ELF-1 (cell line): ENCODE data around the gene COMMD7.
"Not testable (repeated sequence)": the region's sequence is repeated elsewhere in the genome, so short reads cannot be mapped to it uniquely, and the experiment has no call there.

Experiments used
- DNase-seq: peaks from one replicate; pipeline ENCODE4 v3.0.0-alpha.2; 2016; ENCODE audit warnings: low read depth, low spot score

Gene COMMD7

GRCh38 chr20:32765230-32765875 is 22.1 kb upstream of the COMMD7 start:
- not testable (repeated sequence) for DNase-seq

GRCh38 chr20:32764005-32764960 is 21.0 kb upstream of the COMMD7 start:
- peak; percentile 91 for DNase-seq

- DNase-seq, result peak; percentile 53
These were observed 20.1 kb upstream of the COMMD7 start for GRCh38 chr20:32763202-32764004.

- peak; percentile 35 for DNase-seq
These were observed 19.5 kb upstream of the COMMD7 start for GRCh38 chr20:32762754-32763201.

GRCh38 chr20:32761831-32762753 is 18.8 kb upstream of the COMMD7 start, which contains the start of gene DNMT3B:
Gene DNMT3B, plus strand, starts transcription at chr20:32762385. Its CDS starts 17,939 bp downstream, at chr20:32780324.
- peak; percentile 93 for DNase-seq

GRCh38 chr20:32761417-32761830 is 18.2 kb upstream of the COMMD7 start:
- no peak for DNase-seq

GRCh38 chr20:32756156-32756555 is 12.9 kb upstream of the COMMD7 start:
- no peak for DNase-seq

GRCh38 chr20:32753731-32754130 is 10.5 kb upstream of the COMMD7 start:
- no peak for DNase-seq

GRCh38 chr20:32752458-32753250 is 9.4 kb upstream of the COMMD7 start:
- DNase-seq, result peak; percentile 36

- no peak for DNase-seq
These were observed 8.6 kb upstream of the COMMD7 start for GRCh38 chr20:32751702-32752457.

- DNase-seq, result no peak
These were observed 8.0 kb upstream of the COMMD7 start for GRCh38 chr20:32751293-32751692.

- peak; percentile 79 for DNase-seq
These were observed 6.8 kb upstream of the COMMD7 start for GRCh38 chr20:32749914-32750637.

- peak; percentile 29 for DNase-seq
These were observed 688 bp downstream of the COMMD7 start for GRCh38 chr20:32742322-32743236.

GRCh38 chr20:32741151-32741550 is 2.1 kb downstream of the COMMD7 start:
- DNase-seq, result no peak

GRCh38 chr20:32737371-32738223 is 5.7 kb downstream of the COMMD7 start:
- DNase-seq, result no peak

- peak; percentile 22 for DNase-seq
These were observed 11.4 kb downstream of the COMMD7 start for GRCh38 chr20:32731882-32732266.
